Right lobe of liver (tissue), 4 donors: ENCODE results near the gene DARS2.

Source experiments
- CTCF ChIP-seq, 4 donors: fragments of 200-600 bp in 3 of 4; fragments of 450-650 bp in 1 of 4; IDR thresholded peaks; one replicate each; pipeline versions ENCODE4 v1.5.1 to v1.8.0; 2016 to 2022; ENCODE audit warnings: antibody characterized with exemption in 4 of 4, mild to moderate bottlenecking in 2 of 4
- POLR2A ChIP-seq: fragments of 450-650 bp; IDR thresholded peaks from one replicate; pipeline ENCODE4 v1.6.1; 2017; ENCODE audit warnings: antibody characterized with exemption, mild to moderate bottlenecking
- donor health status: DM: no; HTN: no; CAD: no.
- donor health status: DM: no; HTN: no; CAD: no.
- donor health status: DM: no; HTN: yes; CAD: no.

GRCh38 chr1:173893611-173894010, 69.1 kb downstream of the DARS2 start:
- TF ChIP-seq CTCF (IDR thresholded peaks at IDR 0.05) (no peak), POLR2A (no peak)
